HG02885 (cell line): ENCODE results near the gene PXT1.

Experiments used
- ATAC-seq: cut with Tn5 transposase; IDR thresholded peaks from one replicate; pipeline ENCODE4 v1.9.1; 2021; ENCODE audit warnings: mild to moderate bottlenecking; ENCODE audit not compliant: unreplicated experiment, poor library complexity

PXT1 gene

DNA sequence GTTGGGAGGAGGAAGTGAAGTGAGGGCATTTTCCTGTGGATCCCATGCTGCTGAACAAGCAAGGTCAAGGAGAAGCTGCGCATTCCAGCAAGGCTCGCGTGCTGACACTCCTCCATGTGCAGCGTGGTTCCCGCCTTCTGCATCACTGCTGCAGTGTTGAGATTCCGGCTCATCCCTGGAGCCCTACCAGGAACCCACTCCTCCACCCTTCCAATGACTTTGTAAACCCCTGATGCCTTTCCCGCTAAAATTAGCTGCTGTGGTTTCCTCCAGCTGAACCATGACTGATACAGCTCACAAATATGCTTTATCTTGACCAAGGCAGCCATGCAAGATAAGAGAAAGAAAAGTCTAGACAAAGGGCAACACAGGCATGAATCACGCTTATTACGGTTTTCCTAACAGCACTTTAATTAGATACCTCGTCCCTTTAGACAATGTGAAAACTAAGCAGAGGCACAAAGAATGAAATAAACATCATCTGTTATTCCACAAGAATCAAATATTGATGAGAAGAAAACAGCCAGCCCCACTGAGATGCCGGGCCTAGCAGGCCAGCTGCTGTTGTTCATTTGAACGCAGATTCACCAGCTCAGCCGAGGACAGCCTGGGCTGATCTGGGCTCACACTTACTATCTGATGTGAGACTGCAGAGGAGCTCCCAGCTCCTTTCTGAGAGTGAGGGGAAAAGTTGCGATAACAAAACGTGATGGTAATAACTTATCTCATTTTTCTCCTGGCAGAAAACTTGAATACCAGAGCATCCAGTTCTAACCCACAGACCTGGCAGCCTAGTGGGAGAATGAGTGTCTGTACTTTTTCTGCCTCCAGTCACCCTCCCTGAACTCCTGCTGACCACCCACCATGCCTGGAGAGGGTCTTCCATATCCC is 91.7 kb downstream of the PXT1 start:
- no peak for ATAC-seq

DNA sequence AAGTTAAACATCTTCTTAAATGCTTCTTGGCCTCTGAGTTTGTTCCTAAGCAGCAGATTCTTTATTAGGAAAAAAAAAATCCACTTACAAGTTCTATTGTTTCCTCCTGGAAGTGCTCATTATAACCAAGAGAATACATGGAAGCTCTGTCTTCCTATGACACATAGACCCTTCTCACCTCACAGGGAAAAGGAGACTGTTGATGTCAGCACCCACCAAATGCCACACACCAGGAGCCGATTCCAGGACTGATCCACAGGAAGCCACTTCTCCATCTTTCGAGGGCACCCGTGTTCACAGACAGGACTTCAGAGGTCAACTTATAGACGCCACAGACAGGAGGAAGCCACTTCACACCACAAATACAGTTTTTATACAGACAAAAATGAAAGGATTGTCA is 92.6 kb downstream of the PXT1 start:
- no peak for ATAC-seq

DNA sequence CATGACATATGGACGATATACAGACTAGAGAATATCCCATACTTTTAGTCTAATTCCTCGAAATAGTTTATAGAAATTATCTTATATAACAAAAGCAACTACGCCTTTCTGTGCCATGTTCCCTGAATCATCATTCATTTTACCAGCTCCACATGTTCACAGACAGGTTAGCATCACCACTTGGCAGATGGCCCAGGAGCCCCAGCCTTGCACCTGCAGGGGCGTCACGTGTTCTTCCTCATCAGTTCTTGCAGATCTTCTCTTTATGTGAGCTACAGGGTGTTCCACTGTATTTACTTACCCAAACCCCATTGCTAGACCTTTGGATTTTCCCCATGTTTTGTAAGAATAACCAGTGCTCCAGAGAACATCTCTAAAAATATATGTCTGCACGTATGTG is 93.4 kb downstream of the PXT1 start:
- no peak for ATAC-seq

DNA sequence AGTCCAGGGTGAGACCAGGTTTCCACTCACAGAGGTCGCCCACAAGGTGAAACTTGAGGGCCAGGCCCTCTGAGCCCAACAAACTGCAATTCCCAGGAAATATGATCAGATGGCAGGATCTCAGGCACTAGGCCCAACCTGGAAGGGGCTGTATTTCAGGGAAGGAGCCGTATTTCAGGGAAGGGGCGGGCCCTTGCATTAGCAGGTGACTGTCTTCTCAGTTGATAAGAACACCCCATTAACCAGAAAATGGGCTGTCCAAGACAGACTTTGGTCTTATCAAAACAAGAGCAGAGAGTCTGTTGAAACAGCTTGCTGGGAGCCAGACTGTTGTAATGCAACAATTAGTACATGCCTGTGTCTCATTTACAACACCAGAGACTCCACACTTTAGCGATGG is 95.0 kb downstream of the PXT1 start:
- no peak for ATAC-seq

DNA sequence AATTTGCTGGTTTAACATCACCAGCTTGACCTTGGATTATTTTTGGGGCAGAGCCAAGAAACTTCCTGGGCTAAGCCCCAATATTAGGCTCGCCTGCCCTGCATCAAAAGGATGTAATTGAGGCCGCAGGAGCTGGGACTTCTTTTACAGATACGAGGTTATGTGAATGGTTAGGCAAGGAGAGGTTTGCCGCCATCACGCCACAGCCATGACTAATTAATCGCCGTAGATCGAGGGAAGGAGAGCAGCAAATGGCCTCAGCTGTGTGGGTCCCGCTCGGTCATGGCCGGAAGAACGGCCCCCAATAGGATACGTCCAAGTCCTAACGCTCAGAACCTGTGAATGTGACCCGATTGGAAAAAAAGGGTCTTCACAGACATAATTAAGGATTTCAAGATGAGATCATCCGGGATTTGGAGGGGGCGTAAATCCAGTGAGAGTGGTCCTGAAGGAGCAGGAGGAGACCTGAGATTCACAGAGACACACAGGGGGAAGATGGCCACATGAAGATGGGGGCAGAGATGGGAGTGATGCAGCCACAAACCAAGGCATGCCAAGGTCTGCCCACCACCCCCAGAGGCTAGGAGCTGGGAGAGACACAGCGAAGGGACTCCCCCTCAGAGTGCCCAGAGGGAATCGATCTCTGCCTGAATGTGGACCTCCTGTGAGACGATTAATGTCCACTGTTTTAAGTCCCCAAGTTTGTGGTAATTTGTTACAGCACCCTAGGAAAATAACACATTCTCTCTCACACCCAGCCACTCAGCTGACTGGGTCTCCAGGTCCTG is 96.0 kb downstream of the PXT1 start:
- no peak for ATAC-seq

DNA sequence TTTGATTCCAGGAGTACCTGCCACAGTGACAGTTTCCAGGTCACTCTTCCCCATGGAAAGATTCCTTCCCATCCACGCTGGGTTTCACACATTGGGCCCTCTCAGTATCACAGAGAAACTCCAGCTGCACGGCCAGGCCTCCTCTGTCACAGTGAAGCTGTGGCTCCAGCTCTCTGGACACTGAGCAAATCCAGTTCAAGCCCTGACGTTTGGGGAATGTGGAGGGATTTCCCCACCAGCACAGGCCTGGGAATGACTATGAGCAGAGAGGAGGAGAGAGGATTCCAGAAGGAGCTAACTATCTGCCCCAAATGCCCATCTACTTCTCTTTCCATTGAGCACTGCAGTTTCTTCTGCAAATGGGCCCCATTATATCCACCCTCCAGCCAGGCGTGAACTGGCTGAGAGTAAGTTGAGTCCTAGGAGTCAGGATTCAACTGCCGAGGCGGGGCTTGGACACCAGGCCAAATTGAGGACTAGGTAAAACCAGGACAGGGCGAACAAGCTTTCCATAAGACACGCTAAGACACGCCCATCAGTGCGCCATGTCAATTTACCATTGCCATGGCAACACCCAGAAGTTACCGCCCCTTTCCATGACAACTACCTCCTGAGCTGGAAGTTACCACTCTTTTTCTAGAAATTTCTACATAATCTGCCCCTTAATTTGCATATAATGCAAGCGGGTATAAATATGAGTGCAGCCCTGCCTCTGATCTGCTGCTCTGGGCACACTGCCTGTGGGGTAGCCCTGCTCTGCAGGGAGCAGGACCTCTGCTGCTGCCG is 96.8 kb downstream of the PXT1 start:
- ATAC-seq, result no peak

DNA sequence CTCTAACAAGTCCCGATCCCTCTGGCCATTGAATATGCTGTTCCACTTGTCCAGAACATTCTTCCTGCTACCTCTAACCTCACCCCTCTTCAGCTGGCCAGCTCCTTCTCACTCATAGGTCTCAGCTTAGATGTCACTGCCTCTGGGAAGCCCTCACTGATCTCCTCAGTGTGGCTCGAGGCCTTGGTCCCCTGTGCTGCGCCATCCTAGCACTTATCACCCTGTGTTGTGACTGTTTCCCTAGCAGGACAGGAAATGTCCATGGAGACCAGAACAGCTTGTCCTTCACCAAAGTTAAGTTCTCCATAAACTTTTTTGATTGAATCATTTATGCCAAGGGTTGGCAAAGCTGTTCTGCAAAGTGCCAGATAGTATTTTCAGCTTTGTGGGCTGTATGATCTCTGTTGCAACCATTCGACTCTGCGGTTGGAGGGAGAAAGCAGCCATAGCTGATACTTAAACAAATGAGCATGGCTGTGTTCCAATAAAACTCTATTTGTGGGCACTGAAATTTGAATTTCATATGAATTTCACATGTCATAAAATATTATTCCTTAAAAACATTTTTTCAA is 99.5 kb downstream of the PXT1 start:
- no peak for ATAC-seq

DNA sequence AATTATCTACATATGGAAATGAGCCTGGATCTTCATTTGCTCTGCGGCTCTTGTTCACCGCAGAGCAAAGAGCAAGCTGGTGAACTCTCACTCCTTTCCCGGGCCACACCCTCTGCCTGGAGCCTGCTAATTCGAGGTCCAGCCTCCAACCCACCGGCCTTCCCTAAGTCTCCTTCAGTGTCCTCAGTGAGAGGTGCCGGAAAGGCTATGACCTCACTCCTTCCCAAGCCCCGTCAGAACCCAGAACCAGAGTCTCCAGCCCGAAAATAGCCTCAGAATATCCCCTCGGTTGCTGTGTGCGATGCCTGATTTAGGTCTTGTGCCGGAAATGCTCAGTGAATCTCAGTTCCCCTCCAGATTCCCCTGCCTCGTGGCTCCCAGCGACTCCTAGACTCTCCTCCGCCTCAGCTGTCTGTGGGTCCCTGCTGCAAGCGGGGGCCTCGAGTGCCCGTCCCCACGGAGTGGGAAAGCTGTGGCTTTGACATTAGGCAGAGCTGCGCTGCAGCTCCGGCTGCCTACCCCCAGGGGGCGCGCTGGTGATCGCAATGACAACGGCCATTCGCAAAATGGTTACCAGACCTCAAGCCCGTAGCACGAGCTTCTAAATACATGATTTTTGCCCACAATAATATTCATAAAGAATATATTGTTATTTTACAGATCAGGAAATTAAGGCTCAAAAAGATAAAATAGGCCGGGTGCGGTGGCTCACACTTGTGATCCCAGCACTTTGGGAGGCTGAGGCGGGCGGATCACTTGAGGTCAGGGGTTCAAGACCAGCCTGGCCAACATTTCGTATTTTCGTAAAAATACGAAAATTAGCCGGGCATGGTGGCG is 101.8 kb downstream of the PXT1 start:
- no peak for ATAC-seq
